ENCODE measurements around the gene FBXO8. TPM values are rescaled to one million over a fixed set of nuclear protein-coding genes. Genes with fewer than 3 reads are reported as not detected.

Gene FBXO8
- total RNA-seq, 1 donor from 2014 or later, result 39.1 TPM

GRCh38 chr4:174207367-174207766 is 76.1 kb downstream of the FBXO8 start:
- DNase-seq, result no peak
- intact Hi-C loops (cut with DNase I), result no loop called here
- Histone ChIP-seq H3K4me1 (no peaks in the 10 kb centered on the region), H3K36me3 (no peaks in the 10 kb centered on the region), H3K9me3 (no peaks in the 10 kb centered on the region), H3K4me3 (no peak overlapping the region), H3K27me3 (ENCODE audit: low read depth) (peaks cover 48% of the 10 kb centered on the region), H3K27ac (no peak overlapping the region)
- TF ChIP-seq CTCF (IDR thresholded peaks at IDR 0.05), result no peak
- ATAC-seq, result no peak

GRCh38 chr4:174204164-174204831 is 79.2 kb downstream of the FBXO8 start:
- intact Hi-C loops (cut with DNase I), result no loop called here
- DNase-seq, result no peak
- peaks cover 35% of the 10 kb centered on the region for H3K27me3 ChIP-seq (ENCODE audit: low read depth)

GRCh38 chr4:174201871-174202270 is 81.6 kb downstream of the FBXO8 start:
- no peak for TF ChIP-seq CTCF (IDR thresholded peaks at IDR 0.05)
- H3K4me1 ChIP-seq, result no peaks in the 10 kb centered on the region
- no peaks in the 10 kb centered on the region for H3K36me3 ChIP-seq
- no peaks in the 10 kb centered on the region for H3K9me3 ChIP-seq
- DNase-seq, result no peak
- H3K27me3 ChIP-seq (ENCODE audit: low read depth), result peaks cover 31% of the 10 kb centered on the region
- ATAC-seq, result no peak
- intact Hi-C loops (cut with DNase I), result no loop called here
- no peak overlapping the region for H3K4me3 ChIP-seq
- H3K27ac ChIP-seq, result no peak overlapping the region

More at GRCh38 chr4:174204164-174204831, 79.2 kb downstream of the FBXO8 start:
- no peaks in the 10 kb centered on the region for H3K36me3 ChIP-seq
- no peaks in the 10 kb centered on the region for H3K9me3 ChIP-seq
- ATAC-seq, result no peak
- H3K27ac ChIP-seq, result no peak overlapping the region
- H3K4me3 ChIP-seq, result no peak overlapping the region
- no peak for TF ChIP-seq CTCF (IDR thresholded peaks at IDR 0.05)
- H3K4me1 ChIP-seq, result no peaks in the 10 kb centered on the region

- intact Hi-C loops (cut with DNase I), result no loop called here
- peaks cover 31% of the 10 kb centered on the region for H3K27me3 ChIP-seq (ENCODE audit: low read depth)
- ATAC-seq, result no peak
- no peak for TF ChIP-seq CTCF (IDR thresholded peaks at IDR 0.05)
- no peaks in the 10 kb centered on the region for H3K4me1 ChIP-seq
- no peaks in the 10 kb centered on the region for H3K9me3 ChIP-seq
- no peaks in the 10 kb centered on the region for H3K36me3 ChIP-seq
- no peak for DNase-seq
- no peak overlapping the region for H3K27ac ChIP-seq
- H3K4me3 ChIP-seq, result no peak overlapping the region
These were observed 83.7 kb downstream of the FBXO8 start for GRCh38 chr4:174199735-174200134.

DNA sequence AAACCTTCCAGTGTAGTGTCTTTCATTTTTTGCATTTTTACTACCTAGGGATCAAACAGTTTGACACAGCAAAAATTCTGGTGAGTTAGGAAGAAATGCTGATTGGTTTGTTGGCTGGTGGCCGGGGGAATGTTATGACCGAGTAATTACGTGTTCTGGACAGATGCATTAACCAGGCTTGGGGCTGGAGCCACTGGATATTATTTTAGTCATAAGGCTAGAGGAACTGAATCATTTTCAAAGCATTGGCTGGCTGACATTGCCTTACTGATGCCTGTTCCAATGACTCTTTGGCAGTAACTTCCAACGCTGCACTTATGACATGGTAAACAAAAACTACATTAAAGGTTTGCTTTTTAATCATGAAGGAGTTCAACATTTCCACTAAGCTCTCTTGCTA is 84.6 kb downstream of the FBXO8 start:
- no peaks in the 10 kb centered on the region for H3K4me1 ChIP-seq
- no peak for ATAC-seq
- no peak overlapping the region for H3K4me3 ChIP-seq
- intact Hi-C loops (cut with DNase I), result no loop called here
- no peak for DNase-seq
- H3K27me3 ChIP-seq (ENCODE audit: low read depth), result peaks cover 24% of the 10 kb centered on the region
- H3K27ac ChIP-seq, result no peak overlapping the region
- TF ChIP-seq CTCF (IDR thresholded peaks at IDR 0.05), result no peak
- H3K36me3 ChIP-seq, result no peaks in the 10 kb centered on the region
- H3K9me3 ChIP-seq, result no peaks in the 10 kb centered on the region
